Panc1 (cell line): ENCODE measurements around the gene KLK8. TPM values are rescaled to one million over a fixed set of nuclear protein-coding genes. Genes with fewer than 3 reads are reported as not detected.

Experiments used
- ATAC-seq: fragments of 200-7000 bp; cut with Tn5 transposase; 2 replicates; pipeline ENCODE4 v1.9.1; 2020; ENCODE audit warnings: mild to moderate bottlenecking, moderate library complexity
- BruUV-seq: library from RNA; stranded (reverse); fragments of 400-500 nt; replicated peaks from 2 replicates; lab custom pipeline; 2021; lab: Mats Ljungman, UMichigan
- CTCF ChIA-PET: fragments of 300-600 bp; sonication (Branson Sonifier 250); formaldehyde crosslinking; loops from one replicate; lab custom pipeline; 2022; ENCODE audit warnings: antibody characterized with exemption; lab: Charles Lee
- POLR2A ChIA-PET: fragments of 300-600 bp; sonication (Branson Sonifier 250); formaldehyde crosslinking; loops from one replicate; lab custom pipeline; 2022; ENCODE audit warnings: antibody characterized with exemption; lab: Charles Lee
- DNase-seq: peaks from one replicate; pipeline ENCODE4 v3.0.0-alpha.2; 2010; ENCODE audit warnings: low read depth, low spot score
- H3K27ac ChIP-seq: 2 replicates; pipeline ENCODE4 v1.5.1; 2011; ENCODE audit warnings: mild to moderate bottlenecking, low read length, inconsistent platforms
- H3K27me3 ChIP-seq: fragments of 200-500 bp; sonication (Bioruptor generic); 2 replicates; pipeline ENCODE4 v1.6.0; 2014; ENCODE audit warnings: low read length, inconsistent platforms; ENCODE audit not compliant: control insufficient read depth, insufficient read depth
- H3K36me3 ChIP-seq: fragments of 200-500 bp; sonication (Bioruptor generic); 2 replicates; pipeline ENCODE4 v1.5.1; 2014; ENCODE audit warnings: inconsistent platforms, mild to moderate bottlenecking, low read length, moderate library complexity; ENCODE audit not compliant: control insufficient read depth, insufficient read depth
- H3K4me1 ChIP-seq: 2 replicates; pipeline ENCODE4 v1.5.1; 2011; ENCODE audit warnings: inconsistent platforms, mild to moderate bottlenecking, low read length, moderate library complexity; ENCODE audit not compliant: control insufficient read depth, insufficient read depth
- H3K4me3 ChIP-seq, 2 experiments: 2 replicates each; pipeline ENCODE4 v1.5.1; 2011 to 2012; ENCODE audit warnings: low read depth in 2 of 2, low read length in 2 of 2, mild to moderate bottlenecking in 2 of 2, inconsistent platforms in 1 of 2, moderate library complexity in 1 of 2
- H3K9me3 ChIP-seq: fragments of 200-500 bp; sonication (Bioruptor generic); 2 replicates; pipeline ENCODE4 v1.5.1; 2014; ENCODE audit warnings: low read depth, mild to moderate bottlenecking, inconsistent platforms, low read length, moderate library complexity; ENCODE audit not compliant: control insufficient read depth, insufficient read depth
- POLR2AphosphoS5 ChIP-seq: IDR thresholded peaks from 2 replicates; pipeline ENCODE4 v1.6.1; 2012; ENCODE audit warnings: mild to moderate bottlenecking, low read depth, low read length, moderate library complexity
- SIN3A ChIP-seq: IDR thresholded peaks from 2 replicates; pipeline ENCODE4 v1.6.1; 2012; ENCODE audit warnings: low read depth, mild to moderate bottlenecking, low read length, moderate library complexity, borderline replicate concordance; ENCODE audit not compliant: insufficient read depth
- TCF7L2 ChIP-seq: IDR thresholded peaks from 2 replicates; pipeline ENCODE4 v1.6.1; 2011; ENCODE audit warnings: mild to moderate bottlenecking, low read depth, low read length, inconsistent platforms
- in situ Hi-C: cut with HindIII; loops from 2 replicates; pipeline ENCODE4 v1.10.0; 2016; ENCODE audit warnings: low sequenced_read_pairs, low pct_unique_long_range_greater_than_20kb
- intact Hi-C: fragments of 100-400 bp; cut with micrococcal nuclease; formaldehyde crosslinking; loops from one replicate; pipeline ENCODE4 v1.10.0; 2022; ENCODE audit not compliant: unreplicated experiment
- total RNA-seq: library from RNA; stranded (reverse); gene quantifications from one replicate; pipeline ENCODE4 v1.2.1, GENCODE V29; 2021; ENCODE audit not compliant: unreplicated experiment
- TF ChIP-seq, protein P1 (sequence below), 2 experiments: IDR thresholded peaks; 2 replicates each; pipeline ENCODE4 v1.6.1; 2011 to 2012; ENCODE audit warnings: low read depth in 2 of 2, control low read depth in 1 of 2, low read length in 1 of 2, mild to moderate bottlenecking in 1 of 2, moderate library complexity in 1 of 2; ENCODE audit not compliant: insufficient read depth in 1 of 2
- TF ChIP-seq, protein P2 (sequence below): fragments of 450-650 bp; IDR thresholded peaks from 2 replicates; pipeline ENCODE4 v1.5.1; 2017; ENCODE audit warnings: mild to moderate bottlenecking

Gene KLK8
- total RNA-seq, 1 experiment from 2014 or later, result not detected

- CTCF ChIA-PET, result no interaction called here
- ATAC-seq, result no peak
Observed at GRCh38 chr19:51012661-51013190, 11.3 kb upstream of the KLK8 start.

GRCh38 chr19:51010066-51010795 lies 8.8 kb upstream of the KLK8 start:
- intact Hi-C loops, result no loop called here
- Histone ChIP-seq H3K4me3 (no peak overlapping the region), H3K9me3 (no peaks in the 10 kb centered on the region), H3K27ac (no peak overlapping the region), H3K4me1 (no peaks in the 10 kb centered on the region), H3K27me3 (no peaks in the 10 kb centered on the region; the same call in 1 of the 2 replicates), H3K36me3 (no peaks in the 10 kb centered on the region)
- no peak for TF ChIP-seq TCF7L2
- no peak for TF ChIP-seq SIN3A
- TF ChIP-seq, protein P1, sequence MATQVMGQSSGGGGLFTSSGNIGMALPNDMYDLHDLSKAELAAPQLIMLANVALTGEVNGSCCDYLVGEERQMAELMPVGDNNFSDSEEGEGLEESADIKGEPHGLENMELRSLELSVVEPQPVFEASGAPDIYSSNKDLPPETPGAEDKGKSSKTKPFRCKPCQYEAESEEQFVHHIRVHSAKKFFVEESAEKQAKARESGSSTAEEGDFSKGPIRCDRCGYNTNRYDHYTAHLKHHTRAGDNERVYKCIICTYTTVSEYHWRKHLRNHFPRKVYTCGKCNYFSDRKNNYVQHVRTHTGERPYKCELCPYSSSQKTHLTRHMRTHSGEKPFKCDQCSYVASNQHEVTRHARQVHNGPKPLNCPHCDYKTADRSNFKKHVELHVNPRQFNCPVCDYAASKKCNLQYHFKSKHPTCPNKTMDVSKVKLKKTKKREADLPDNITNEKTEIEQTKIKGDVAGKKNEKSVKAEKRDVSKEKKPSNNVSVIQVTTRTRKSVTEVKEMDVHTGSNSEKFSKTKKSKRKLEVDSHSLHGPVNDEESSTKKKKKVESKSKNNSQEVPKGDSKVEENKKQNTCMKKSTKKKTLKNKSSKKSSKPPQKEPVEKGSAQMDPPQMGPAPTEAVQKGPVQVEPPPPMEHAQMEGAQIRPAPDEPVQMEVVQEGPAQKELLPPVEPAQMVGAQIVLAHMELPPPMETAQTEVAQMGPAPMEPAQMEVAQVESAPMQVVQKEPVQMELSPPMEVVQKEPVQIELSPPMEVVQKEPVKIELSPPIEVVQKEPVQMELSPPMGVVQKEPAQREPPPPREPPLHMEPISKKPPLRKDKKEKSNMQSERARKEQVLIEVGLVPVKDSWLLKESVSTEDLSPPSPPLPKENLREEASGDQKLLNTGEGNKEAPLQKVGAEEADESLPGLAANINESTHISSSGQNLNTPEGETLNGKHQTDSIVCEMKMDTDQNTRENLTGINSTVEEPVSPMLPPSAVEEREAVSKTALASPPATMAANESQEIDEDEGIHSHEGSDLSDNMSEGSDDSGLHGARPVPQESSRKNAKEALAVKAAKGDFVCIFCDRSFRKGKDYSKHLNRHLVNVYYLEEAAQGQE (IDR thresholded peaks at IDR 0.05; ENCODE audit: insufficient read depth in 1 of 2, low read depth in 2 of 2, low read length in 1 of 2), result no peak
- TF ChIP-seq, protein P2, sequence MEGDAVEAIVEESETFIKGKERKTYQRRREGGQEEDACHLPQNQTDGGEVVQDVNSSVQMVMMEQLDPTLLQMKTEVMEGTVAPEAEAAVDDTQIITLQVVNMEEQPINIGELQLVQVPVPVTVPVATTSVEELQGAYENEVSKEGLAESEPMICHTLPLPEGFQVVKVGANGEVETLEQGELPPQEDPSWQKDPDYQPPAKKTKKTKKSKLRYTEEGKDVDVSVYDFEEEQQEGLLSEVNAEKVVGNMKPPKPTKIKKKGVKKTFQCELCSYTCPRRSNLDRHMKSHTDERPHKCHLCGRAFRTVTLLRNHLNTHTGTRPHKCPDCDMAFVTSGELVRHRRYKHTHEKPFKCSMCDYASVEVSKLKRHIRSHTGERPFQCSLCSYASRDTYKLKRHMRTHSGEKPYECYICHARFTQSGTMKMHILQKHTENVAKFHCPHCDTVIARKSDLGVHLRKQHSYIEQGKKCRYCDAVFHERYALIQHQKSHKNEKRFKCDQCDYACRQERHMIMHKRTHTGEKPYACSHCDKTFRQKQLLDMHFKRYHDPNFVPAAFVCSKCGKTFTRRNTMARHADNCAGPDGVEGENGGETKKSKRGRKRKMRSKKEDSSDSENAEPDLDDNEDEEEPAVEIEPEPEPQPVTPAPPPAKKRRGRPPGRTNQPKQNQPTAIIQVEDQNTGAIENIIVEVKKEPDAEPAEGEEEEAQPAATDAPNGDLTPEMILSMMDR, result no peak
- no peak for TF ChIP-seq POLR2AphosphoS5
- POLR2A ChIA-PET, result no interaction called here
- DNase-seq (no peak), ATAC-seq (no peak)
- in situ Hi-C loops, result no loop called here
- CTCF ChIA-PET, result interaction anchor here (0.5 kb wide), 1 partner anchor 11 kb away, joined by 6 read pairs; no protein-coding TSS in a partner anchor
- BruUV-seq, result no TSS peak

More at GRCh38 chr19:51012661-51013190, 11.3 kb upstream of the KLK8 start:
- POLR2A ChIA-PET, result no interaction called here
- H3K4me3 ChIP-seq, result no peak overlapping the region
- no peaks in the 10 kb centered on the region for H3K9me3 ChIP-seq
- in situ Hi-C loops (no loop called here), intact Hi-C loops (no loop called here)
- H3K4me1 ChIP-seq, result no peaks in the 10 kb centered on the region
- H3K27ac ChIP-seq, result no peak overlapping the region
- no peak for DNase-seq
- BruUV-seq, result no TSS peak
- H3K36me3 ChIP-seq, result no peaks in the 10 kb centered on the region; the same call in 1 of the 2 replicates
- no peaks in the 10 kb centered on the region for H3K27me3 ChIP-seq
- TF ChIP-seq, protein P1 (IDR thresholded peaks at IDR 0.05; ENCODE audit: insufficient read depth in 1 of 2, low read depth in 2 of 2, low read length in 1 of 2), result no peak
- no peak for TF ChIP-seq TCF7L2
- no peak for TF ChIP-seq POLR2AphosphoS5
- TF ChIP-seq, protein P2, result no peak
- TF ChIP-seq SIN3A, result no peak
